ENCODE results near the gene GABBR1.
"Not testable (repeated sequence)": the region's sequence is repeated elsewhere in the genome, so short reads cannot be mapped to it uniquely, and the experiment has no call there.

Gene GABBR1

DNA sequence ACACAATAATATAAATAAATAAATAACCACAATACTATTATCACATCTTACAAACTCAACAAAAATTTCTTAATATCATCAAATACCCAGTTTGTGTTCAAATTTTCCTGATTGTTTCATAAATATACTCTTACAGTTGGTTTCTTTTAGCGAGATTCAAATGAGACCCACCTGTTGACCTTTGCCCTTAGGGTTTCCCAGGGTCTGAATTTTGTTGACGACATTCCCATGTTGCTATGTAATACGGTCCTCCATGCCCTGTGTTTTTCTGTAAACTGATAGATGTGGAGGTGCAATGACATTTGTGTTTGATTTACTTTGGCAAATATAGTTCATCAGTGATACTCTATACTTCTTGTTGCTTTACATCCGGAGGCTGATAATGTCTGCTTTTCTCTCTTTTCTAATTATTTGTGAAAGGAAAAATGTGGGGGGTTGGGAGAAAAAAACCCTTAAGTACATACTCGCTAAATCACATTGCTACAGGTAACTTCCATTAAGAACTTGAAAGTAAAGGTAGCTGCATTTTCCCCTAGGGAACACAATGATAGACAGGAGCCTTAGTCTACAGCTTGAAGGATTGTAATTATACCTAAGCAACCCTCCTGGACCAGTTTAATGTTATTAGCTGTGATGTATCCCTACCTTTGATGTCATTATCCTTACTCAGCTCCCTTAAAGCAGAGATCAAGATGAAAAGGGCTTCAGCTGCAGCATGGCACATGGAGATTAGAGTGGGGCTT is 30.5 kb upstream of the GABBR1 start:
- H3K27ac ChIP-seq (ENCODE audit: poor library complexity, severe bottlenecking), result no peak overlapping the region
- no peaks in the 10 kb centered on the region for H3K36me3 ChIP-seq (ENCODE audit: low read depth)
- H3K4me1 ChIP-seq (ENCODE audit: insufficient read depth, poor library complexity, severe bottlenecking), result peaks cover 3% of the 10 kb centered on the region
- TF ChIP-seq, protein P1, sequence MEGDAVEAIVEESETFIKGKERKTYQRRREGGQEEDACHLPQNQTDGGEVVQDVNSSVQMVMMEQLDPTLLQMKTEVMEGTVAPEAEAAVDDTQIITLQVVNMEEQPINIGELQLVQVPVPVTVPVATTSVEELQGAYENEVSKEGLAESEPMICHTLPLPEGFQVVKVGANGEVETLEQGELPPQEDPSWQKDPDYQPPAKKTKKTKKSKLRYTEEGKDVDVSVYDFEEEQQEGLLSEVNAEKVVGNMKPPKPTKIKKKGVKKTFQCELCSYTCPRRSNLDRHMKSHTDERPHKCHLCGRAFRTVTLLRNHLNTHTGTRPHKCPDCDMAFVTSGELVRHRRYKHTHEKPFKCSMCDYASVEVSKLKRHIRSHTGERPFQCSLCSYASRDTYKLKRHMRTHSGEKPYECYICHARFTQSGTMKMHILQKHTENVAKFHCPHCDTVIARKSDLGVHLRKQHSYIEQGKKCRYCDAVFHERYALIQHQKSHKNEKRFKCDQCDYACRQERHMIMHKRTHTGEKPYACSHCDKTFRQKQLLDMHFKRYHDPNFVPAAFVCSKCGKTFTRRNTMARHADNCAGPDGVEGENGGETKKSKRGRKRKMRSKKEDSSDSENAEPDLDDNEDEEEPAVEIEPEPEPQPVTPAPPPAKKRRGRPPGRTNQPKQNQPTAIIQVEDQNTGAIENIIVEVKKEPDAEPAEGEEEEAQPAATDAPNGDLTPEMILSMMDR (IDR thresholded peaks at IDR 0.05; ENCODE audit: poor library complexity, severe bottlenecking), result no peak
- H3K4me3 ChIP-seq (ENCODE audit: severe bottlenecking), result no peak overlapping the region
- no peaks in the 10 kb centered on the region for H3K9me3 ChIP-seq (ENCODE audit: severe bottlenecking)
- no peak for ATAC-seq (ENCODE audit: low read depth)
- no peaks in the 10 kb centered on the region for H3K27me3 ChIP-seq (ENCODE audit: insufficient read depth, poor library complexity, severe bottlenecking)
- no peak for DNase-seq (ENCODE audit: low spot score)

- H3K9me3 ChIP-seq (ENCODE audit: severe bottlenecking); H3K27me3 ChIP-seq (ENCODE audit: insufficient read depth, poor library complexity, severe bottlenecking); H3K36me3 ChIP-seq (ENCODE audit: low read depth); H3K4me3 ChIP-seq (ENCODE audit: severe bottlenecking); DNase-seq (ENCODE audit: low spot score); H3K4me1 ChIP-seq (ENCODE audit: insufficient read depth, poor library complexity, severe bottlenecking): not testable (repeated sequence)
- ATAC-seq (ENCODE audit: low read depth), result peak; percentile 82
- peak overlapping the region; percentile 45 for H3K27ac ChIP-seq (ENCODE audit: poor library complexity, severe bottlenecking)
These were observed 28.6 kb upstream of the GABBR1 start for GRCh38 chr6:29661502-29662141.

GRCh38 chr6:29661071-29661470 is 28.1 kb upstream of the GABBR1 start:
- Histone ChIP-seq H3K4me3 (ENCODE audit: severe bottlenecking) (no peak overlapping the region), H3K9me3 (ENCODE audit: severe bottlenecking) (no peaks in the 10 kb centered on the region), H3K4me1 (ENCODE audit: insufficient read depth, poor library complexity, severe bottlenecking) (peaks cover 3% of the 10 kb centered on the region), H3K27ac (ENCODE audit: poor library complexity, severe bottlenecking) (peak overlapping the region; percentile 45), H3K27me3 (ENCODE audit: insufficient read depth, poor library complexity, severe bottlenecking) (no peaks in the 10 kb centered on the region), H3K36me3 (ENCODE audit: low read depth) (no peaks in the 10 kb centered on the region)
- ATAC-seq (ENCODE audit: low read depth), result no peak
- DNase-seq (ENCODE audit: low spot score), result no peak
- TF ChIP-seq, protein P1 (IDR thresholded peaks at IDR 0.05; ENCODE audit: poor library complexity, severe bottlenecking), result no peak

DNA sequence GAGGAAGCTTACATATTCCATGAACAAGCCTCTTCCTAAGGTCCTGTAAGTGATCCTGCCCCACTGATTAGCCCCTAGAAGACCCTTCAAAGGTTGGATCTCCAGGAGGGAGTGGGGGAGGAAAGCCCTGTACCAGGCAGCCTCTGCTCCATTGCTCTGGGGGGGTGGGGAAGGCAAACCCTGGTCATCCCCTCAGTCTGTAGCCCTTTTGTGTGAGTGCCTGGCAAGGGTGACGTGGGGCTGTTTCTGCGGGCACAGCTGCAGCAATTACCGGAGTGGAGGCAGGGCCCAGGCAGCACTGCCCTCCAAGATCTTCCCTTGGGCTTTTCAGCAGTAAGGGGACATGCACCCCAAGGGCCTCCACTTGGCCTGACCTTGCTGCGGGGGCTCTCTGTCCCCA is 23.8 kb upstream of the GABBR1 start, which contains the start of gene MOG:
MOG (plus strand) TSS at position 295 of the 400 bp plus-strand sequence. CDS start 118 bp downstream, outside the sequence.
- ATAC-seq (ENCODE audit: low read depth), result no peak
- H3K27ac ChIP-seq (ENCODE audit: poor library complexity, severe bottlenecking), result no peak within 1 kb of the TSS
- no peaks in the 10 kb centered on the region for H3K4me1 ChIP-seq (ENCODE audit: insufficient read depth, poor library complexity, severe bottlenecking)
- H3K4me3 ChIP-seq (ENCODE audit: severe bottlenecking), result no peak within 1 kb of the TSS
- no peak for DNase-seq (ENCODE audit: low spot score)
- H3K9me3 ChIP-seq (ENCODE audit: severe bottlenecking), result no peaks in the 10 kb centered on the region
- no peaks in the 10 kb centered on the region for H3K27me3 ChIP-seq (ENCODE audit: insufficient read depth, poor library complexity, severe bottlenecking)
- TF ChIP-seq, protein P1 (IDR thresholded peaks at IDR 0.05; ENCODE audit: poor library complexity, severe bottlenecking), result no peak
- H3K36me3 ChIP-seq (ENCODE audit: low read depth), result no peaks in the 10 kb centered on the region

DNA sequence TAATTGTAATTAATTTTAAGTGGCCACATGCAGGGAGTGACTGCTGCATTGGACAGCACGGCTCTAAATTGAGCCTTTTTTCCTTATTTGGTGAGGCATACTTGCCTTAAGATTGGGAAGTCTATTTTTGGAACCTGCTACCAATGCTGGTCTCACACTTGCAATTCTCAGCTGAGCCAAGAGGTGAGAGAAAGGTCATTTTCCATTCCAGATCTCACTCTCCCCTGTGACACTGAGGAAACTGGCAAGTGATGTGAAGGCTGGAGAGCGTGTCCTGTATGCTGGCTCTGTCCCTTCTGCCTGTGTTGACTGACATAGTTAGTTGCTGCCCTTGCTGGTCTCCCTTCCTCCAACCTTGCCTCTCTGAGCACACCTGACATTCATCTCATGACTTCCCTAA is 23.2 kb upstream of the GABBR1 start:
- no peaks in the 10 kb centered on the region for H3K9me3 ChIP-seq (ENCODE audit: severe bottlenecking)
- H3K36me3 ChIP-seq (ENCODE audit: low read depth), result no peaks in the 10 kb centered on the region
- H3K27ac ChIP-seq (ENCODE audit: poor library complexity, severe bottlenecking), result no peak overlapping the region
- H3K4me3 ChIP-seq (ENCODE audit: severe bottlenecking), result no peak overlapping the region
- no peak for DNase-seq (ENCODE audit: low spot score)
- TF ChIP-seq, protein P1 (IDR thresholded peaks at IDR 0.05; ENCODE audit: poor library complexity, severe bottlenecking), result no peak
- no peaks in the 10 kb centered on the region for H3K4me1 ChIP-seq (ENCODE audit: insufficient read depth, poor library complexity, severe bottlenecking)
- no peaks in the 10 kb centered on the region for H3K27me3 ChIP-seq (ENCODE audit: insufficient read depth, poor library complexity, severe bottlenecking)
- no peak for ATAC-seq (ENCODE audit: low read depth)
